GM23248 (cell line): ENCODE results near the gene BATF. TPM values are rescaled to one million over a fixed set of nuclear protein-coding genes. Genes with fewer than 3 reads are reported as not detected.
"Not testable (repeated sequence)": the region's sequence is repeated elsewhere in the genome, so short reads cannot be mapped to it uniquely, and the experiment has no call there.

Experiments
- DNase-seq: peaks from one replicate; pipeline ENCODE4 v3.0.0-alpha.2; 2015
- H2AFZ ChIP-seq: fragments of 200-600 bp; sonication (generic); 2 replicates; pipeline ENCODE4 v1.6.1; 2016; ENCODE audit warnings: antibody characterized with exemption
- H3F3A ChIP-seq: fragments of 200-600 bp; sonication (generic); 2 replicates; pipeline ENCODE4 v1.6.1; 2016; ENCODE audit warnings: mild to moderate bottlenecking, antibody characterized with exemption, mixed run types; ENCODE audit not compliant: insufficient read depth
- H3K27ac ChIP-seq: fragments of 200-600 bp; sonication (generic); 2 replicates; pipeline ENCODE4 v1.5.1; 2016; ENCODE audit warnings: mild to moderate bottlenecking
- H3K27me3 ChIP-seq: fragments of 200-600 bp; sonication (generic); replicated peaks from 2 replicates; pipeline ENCODE4 v1.6.1; 2016; ENCODE audit warnings: mild to moderate bottlenecking; ENCODE audit not compliant: insufficient read depth
- H3K36me3 ChIP-seq: fragments of 200-600 bp; sonication (generic); 2 replicates; pipeline ENCODE4 v1.6.1; 2016; ENCODE audit warnings: low read depth, mild to moderate bottlenecking
- H3K4me1 ChIP-seq: fragments of 200-600 bp; sonication (generic); 2 replicates; pipeline ENCODE4 v1.6.1; 2016; ENCODE audit warnings: mild to moderate bottlenecking; ENCODE audit not compliant: insufficient read depth
- H3K4me2 ChIP-seq: fragments of 200-600 bp; sonication (generic); one replicate; pipeline ENCODE4 v1.6.1; 2016; ENCODE audit warnings: mild to moderate bottlenecking; ENCODE audit not compliant: unreplicated experiment
- H3K4me3 ChIP-seq: fragments of 200-600 bp; sonication (generic); 2 replicates; pipeline ENCODE4 v1.5.1; 2016; ENCODE audit warnings: mild to moderate bottlenecking
- H3K79me2 ChIP-seq: fragments of 200-600 bp; sonication (generic); 2 replicates; pipeline ENCODE4 v1.6.1; 2016; ENCODE audit warnings: mild to moderate bottlenecking; ENCODE audit not compliant: insufficient read depth
- H3K9ac ChIP-seq: fragments of 200-600 bp; sonication (generic); 2 replicates; pipeline ENCODE4 v1.6.1; 2016; ENCODE audit warnings: mild to moderate bottlenecking
- H3K9me2 ChIP-seq: fragments of 200-600 bp; sonication (generic); 2 replicates; pipeline ENCODE4 v1.6.1; 2016; ENCODE audit warnings: mixed run types, mild to moderate bottlenecking, moderate library complexity; ENCODE audit not compliant: insufficient read depth
- H3K9me3 ChIP-seq: fragments of 200-600 bp; sonication (generic); one replicate; pipeline ENCODE4 v1.6.1; 2017; ENCODE audit warnings: low read depth
- H4K20me1 ChIP-seq: fragments of 200-600 bp; sonication (generic); 2 replicates; pipeline ENCODE4 v1.6.0; 2016; ENCODE audit not compliant: insufficient read depth
- EZH2 ChIP-seq: fragments of 200-600 bp; sonication (generic); IDR thresholded peaks from 2 replicates; pipeline ENCODE4 v1.6.1; 2018; ENCODE audit warnings: antibody characterized with exemption, mild to moderate bottlenecking; ENCODE audit not compliant: insufficient read depth, poor library complexity, severe bottlenecking
- EZH2phosphoT487 ChIP-seq: fragments of 200-600 bp; sonication (generic); IDR thresholded peaks from 2 replicates; pipeline ENCODE4 v1.6.1; 2018; ENCODE audit warnings: antibody characterized with exemption, moderate library complexity, mild to moderate bottlenecking, low read depth; ENCODE audit not compliant: insufficient read depth
- WGBS, 2 experiments: methylation state at CpG; one replicate each; pipeline ENCODE4 v1.1.6; 2015 to 2017; ENCODE audit warnings: low lambda C conversion rate in 2 of 2, low coverage in 1 of 2; ENCODE audit errors: missing lambda C conversion rate in 2 of 2; 5-methylcytosine and 5-hydroxymethylcytosine counted together
- in situ Hi-C: fragments of 300-500 bp; cut with MboI; formaldehyde crosslinking; loops from 2 replicates; pipeline ENCODE4 v1.15.0; 2020
- polyA plus RNA-seq: library from polyadenylated mRNA; unstranded; fragments of >200 nt; fragmentation: Nextera tagmentation; extraction: Ambion mirVana; gene quantifications from 2 replicates; pipeline ENCODE4 v1.2.1, GENCODE V29; 2016
- total RNA-seq: library from RNA; depleted of rRNA; stranded (reverse); fragments of >200 nt; shearing (Covaris generic); gene quantifications from 2 replicates; pipeline ENCODE4 v1.2.3, GENCODE V29; 2014; rRNA removed

Gene BATF, protein sequence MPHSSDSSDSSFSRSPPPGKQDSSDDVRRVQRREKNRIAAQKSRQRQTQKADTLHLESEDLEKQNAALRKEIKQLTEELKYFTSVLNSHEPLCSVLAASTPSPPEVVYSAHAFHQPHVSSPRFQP
- total RNA-seq, result not detected in 2 replicates
- 0.56 TPM in 1 of 2 replicates, not detected in the other for polyA plus RNA-seq

DNA sequence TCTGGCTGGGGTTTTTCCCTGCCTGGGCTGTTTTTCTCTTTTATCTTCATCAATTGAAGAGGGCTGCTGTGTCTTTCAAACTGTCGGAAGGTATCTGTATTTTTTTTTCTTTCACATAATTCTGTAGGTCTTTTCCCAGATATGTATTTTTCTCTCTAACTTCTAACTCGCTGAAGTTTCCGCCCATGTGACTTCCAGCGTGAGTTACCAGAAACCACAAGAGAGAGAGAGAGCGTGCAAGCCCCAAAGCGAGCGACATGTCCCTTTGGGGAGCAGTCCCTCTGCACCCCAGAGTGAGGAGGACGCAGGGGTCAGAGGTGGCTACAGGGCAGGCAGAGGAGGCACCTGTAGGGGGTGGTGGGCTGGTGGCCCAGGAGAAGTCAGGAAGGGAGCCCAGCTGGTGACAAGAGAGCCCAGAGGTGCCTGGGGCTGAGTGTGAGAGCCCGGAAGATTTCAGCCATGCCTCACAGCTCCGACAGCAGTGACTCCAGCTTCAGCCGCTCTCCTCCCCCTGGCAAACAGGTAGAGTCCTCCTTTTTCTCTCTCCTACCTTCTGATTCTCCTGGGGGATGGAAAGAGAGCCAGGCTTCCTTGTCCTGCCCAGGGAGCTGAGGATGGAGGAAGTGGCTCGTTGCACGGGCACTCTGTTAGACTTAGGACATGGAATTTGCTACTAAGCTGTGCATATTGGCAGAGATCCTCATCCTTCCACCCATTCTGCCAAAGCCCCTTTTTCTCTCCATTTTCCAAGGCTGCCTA lies at the start of gene BATF:
Gene BATF (plus strand): TSS at position 246 of the 759 bp plus-strand sequence. CDS start 214 bp downstream, at position 460.
- H3K79me2 ChIP-seq, result no peaks in the 10 kb centered on the region
- H3K36me3 ChIP-seq, result no peaks in the 10 kb centered on the region
- H3K9ac ChIP-seq, result no peak within 1 kb of the TSS
- in situ Hi-C loops, result no loop called here
- no peak for DNase-seq
- TF ChIP-seq EZH2phosphoT487 (no peak), EZH2 (no peak)
- no peak within 1 kb of the TSS for H2AFZ ChIP-seq
- H3K4me1 ChIP-seq, result no peaks in the 10 kb centered on the region
- H3K9me3 ChIP-seq, result no peaks in the 10 kb centered on the region
- H3K9me2 ChIP-seq, result no peaks in the 10 kb centered on the region
- no peak within 1 kb of the TSS for H3K27ac ChIP-seq
- 71 to 76% methylated on average over 10 to 13 of the region's 13 CpGs for WGBS, 2 experiments
- no peak within 1 kb of the TSS for H3K4me2 ChIP-seq
- 0 out of 2 replicates have a peak, but pooled peaks cover 7% of the 10 kb centered on the region for H3F3A ChIP-seq
- H4K20me1 ChIP-seq, result no peaks in the 10 kb centered on the region
- no peaks in the 10 kb centered on the region for H3K27me3 ChIP-seq
- no peak within 1 kb of the TSS for H3K4me3 ChIP-seq

DNA sequence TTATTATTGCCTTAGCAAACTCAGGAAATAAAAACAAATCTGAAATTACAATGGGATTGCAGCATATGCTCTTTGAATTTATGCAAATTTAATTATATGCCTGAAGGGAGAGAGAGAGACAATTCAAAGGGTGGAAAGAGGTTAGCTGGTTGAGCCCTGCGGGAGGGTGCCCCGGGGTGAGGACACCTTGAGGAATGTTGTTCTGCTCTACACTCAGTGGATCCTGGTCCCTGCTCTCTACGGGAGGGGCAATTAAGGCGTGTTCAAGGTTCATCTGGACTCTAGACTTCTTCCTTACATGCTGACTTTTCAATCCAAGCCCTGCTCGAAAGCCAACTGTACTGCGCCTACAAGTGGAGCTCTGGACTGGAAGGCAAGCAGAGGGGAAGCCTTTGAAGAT lies 48.1 kb upstream of the BATF start:
- H3K9me2 ChIP-seq, H3K9ac ChIP-seq, H4K20me1 ChIP-seq, H2AFZ ChIP-seq, H3K4me2 ChIP-seq, H3K4me1 ChIP-seq, H3K9me3 ChIP-seq, H3K27ac ChIP-seq, H3K27me3 ChIP-seq, H3K4me3 ChIP-seq, DNase-seq: not testable (repeated sequence)
- Histone ChIP-seq H3K36me3 (peaks cover 61% of the 10 kb centered on the region), H3K79me2 (peaks cover 26% of the 10 kb centered on the region), H3F3A (peaks cover 30% of the 10 kb centered on the region)
- WGBS, 2 experiments, result 78 to 85% methylated on average over 6 of the region's 6 CpGs
- in situ Hi-C loops, result loop anchor here (25.0 kb wide), 1 partner anchor 337 kb away; the partner anchor contains the start of gene NEK9

DNA sequence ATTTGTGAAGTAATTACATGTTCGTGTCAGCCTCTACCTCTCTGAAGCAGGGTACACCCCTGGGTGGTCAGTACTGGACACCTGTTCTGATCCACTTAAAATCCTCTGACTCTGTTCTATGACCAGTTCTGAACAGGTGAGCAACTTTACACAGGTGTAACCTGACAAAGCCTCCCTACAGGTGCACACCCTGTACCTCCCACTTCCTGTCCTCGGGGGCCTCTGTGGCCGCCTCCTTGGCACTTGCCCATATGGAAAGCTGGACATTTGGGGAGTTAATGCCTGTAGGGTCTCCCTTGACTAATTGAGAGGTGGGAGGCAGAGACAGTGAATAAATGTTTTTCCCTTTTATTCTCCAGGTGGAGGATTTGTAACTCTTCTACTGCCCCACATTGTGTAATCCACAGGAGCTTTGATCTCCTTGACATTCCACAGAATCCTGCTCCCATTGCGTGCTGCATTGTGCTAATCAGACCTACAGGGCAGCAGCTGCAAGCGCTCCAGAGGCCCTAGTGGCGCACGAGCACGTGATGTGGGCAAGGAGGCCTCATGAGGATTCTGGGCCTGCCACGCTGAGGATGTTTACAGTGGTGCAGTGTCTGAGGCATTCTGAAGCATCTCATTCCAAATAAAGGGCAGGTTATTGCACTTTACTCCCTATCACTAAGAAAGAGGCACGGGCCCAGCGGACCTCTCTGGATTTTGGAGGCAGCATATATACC lies 45.8 kb upstream of the BATF start:
- Histone ChIP-seq H3K9me2 (no peaks in the 10 kb centered on the region), H3K27me3 (no peaks in the 10 kb centered on the region), H3K4me2 (no peak overlapping the region), H3K4me3 (no peak overlapping the region), H3K4me1 (no peaks in the 10 kb centered on the region), H4K20me1 (0 out of 2 replicates have a peak, but pooled peaks cover under 1% of the 10 kb centered on the region), H2AFZ (no peak overlapping the region), H3K9ac (no peak overlapping the region), H3F3A (peaks cover 20% of the 10 kb centered on the region), H3K79me2 (peaks cover 11% of the 10 kb centered on the region; the same call in 1 of the 2 replicates), H3K27ac (no peak overlapping the region), H3K9me3 (no peaks in the 10 kb centered on the region), H3K36me3 (peaks cover 48% of the 10 kb centered on the region)
- in situ Hi-C loops, result no loop called here
- TF ChIP-seq EZH2, result no peak
- TF ChIP-seq EZH2phosphoT487, result no peak
- DNase-seq, result no peak
- WGBS, 2 experiments, result 89 to 91% methylated on average over 11 of the region's 11 CpGs

DNA sequence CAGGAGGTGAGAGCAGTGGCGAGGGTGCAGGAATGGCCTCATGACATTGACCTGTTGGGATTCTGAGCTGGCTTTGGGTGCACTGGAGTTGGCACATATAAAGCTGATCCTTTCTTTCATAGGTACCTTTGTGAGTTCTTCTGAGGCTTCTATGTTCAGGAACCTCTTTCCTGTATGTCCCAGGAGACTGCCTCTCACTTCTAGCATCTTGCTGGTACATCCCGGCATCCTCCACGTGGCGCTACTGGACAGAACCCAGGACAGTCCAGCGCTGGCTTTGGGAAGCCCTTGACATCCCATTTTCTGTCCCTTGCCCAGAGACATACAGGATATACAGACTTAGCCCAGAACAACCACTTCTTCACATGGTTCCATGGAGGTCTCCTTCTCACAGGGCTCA lies 44.4 kb upstream of the BATF start:
- no peaks in the 10 kb centered on the region for H3K9me3 ChIP-seq
- 87 to 88% methylated on average over 5 of the region's 5 CpGs for WGBS, 2 experiments
- no peaks in the 10 kb centered on the region for H3K4me1 ChIP-seq
- H3K4me2 ChIP-seq, result no peak overlapping the region
- peaks cover 12% of the 10 kb centered on the region for H3F3A ChIP-seq
- H3K27me3 ChIP-seq, result no peaks in the 10 kb centered on the region
- DNase-seq, result no peak
- in situ Hi-C loops, result no loop called here
- TF ChIP-seq EZH2 (no peak), EZH2phosphoT487 (no peak)
- H3K9ac ChIP-seq, result no peak overlapping the region
- H3K27ac ChIP-seq, result no peak overlapping the region
- no peak overlapping the region for H2AFZ ChIP-seq
- peaks cover 34% of the 10 kb centered on the region for H3K36me3 ChIP-seq
- H3K4me3 ChIP-seq, result no peak overlapping the region
- H3K79me2 ChIP-seq, result 0 out of 2 replicates have a peak, but pooled peaks cover under 1% of the 10 kb centered on the region
- no peaks in the 10 kb centered on the region for H4K20me1 ChIP-seq
- no peaks in the 10 kb centered on the region for H3K9me2 ChIP-seq
